Keratinocyte (primary cell): ENCODE data around the gene HELT. TPM values are rescaled to one million over a fixed set of nuclear protein-coding genes. Genes with fewer than 3 reads are reported as not detected.
"Not testable (repeated sequence)": the region's sequence is repeated elsewhere in the genome, so short reads cannot be mapped to it uniquely, and the experiment has no call there.

Experiments used
- DNase-seq: peaks from one replicate; pipeline ENCODE4 v3.0.0-alpha.2; 2011; ENCODE audit warnings: low read depth, missing footprints, low spot score
- FAIRE-seq: peaks from 2 replicates; lab custom pipeline; 2011; peaks lifted over from hg19 to GRCh38; lab: Jason Lieb, UNC
- H2AFZ ChIP-seq: 2 replicates; pipeline ENCODE4 v1.6.0; 2012; ENCODE audit warnings: low read length, control low read depth, inconsistent platforms; ENCODE audit not compliant: control insufficient read depth
- H3K27ac ChIP-seq: 2 replicates; pipeline ENCODE4 v1.5.1; 2011; ENCODE audit warnings: low read length; ENCODE audit not compliant: control insufficient read depth, insufficient read depth
- H3K27me3 ChIP-seq: 3 replicates; pipeline ENCODE4 v1.6.0; 2011; ENCODE audit warnings: low read length; ENCODE audit not compliant: control insufficient read depth, insufficient read depth; ENCODE audit errors: extremely low read depth
- H3K36me3 ChIP-seq, 2 experiments: 2 replicates in 1 of 2; 3 replicates in 1 of 2; pipeline ENCODE4 v1.5.1; 2011; ENCODE audit warnings: low read length in 2 of 2, mild to moderate bottlenecking in 1 of 2; ENCODE audit not compliant: control insufficient read depth in 2 of 2, insufficient read depth in 2 of 2; ENCODE audit errors: extremely low read depth in 1 of 2
- H3K4me1 ChIP-seq: 3 replicates; pipeline ENCODE4 v1.5.1; 2011; ENCODE audit warnings: low read length; ENCODE audit not compliant: control insufficient read depth, insufficient read depth; ENCODE audit errors: extremely low read depth
- H3K4me2 ChIP-seq: 3 replicates; pipeline ENCODE4 v1.6.0; 2011; ENCODE audit warnings: low read depth, low read length; ENCODE audit not compliant: control insufficient read depth, insufficient read depth; ENCODE audit errors: extremely low read depth
- H3K4me3 ChIP-seq, 3 experiments: fragments of 200-600 bp in 1 of 3; sonication (generic) in 1 of 3; 2 replicates in 2 of 3; 3 replicates in 1 of 3; pipeline ENCODE4 v1.5.1; 2011 to 2016; ENCODE audit warnings: low read length in 3 of 3, mild to moderate bottlenecking in 3 of 3, control low read depth in 2 of 3, inconsistent platforms in 1 of 3, low read depth in 1 of 3, mixed read lengths in 1 of 3, mixed run types in 1 of 3, moderate library complexity in 1 of 3; ENCODE audit not compliant: control insufficient read depth in 2 of 3, insufficient read depth in 2 of 3; ENCODE audit errors: extremely low read depth in 1 of 3
- H3K79me2 ChIP-seq: 2 replicates; pipeline ENCODE4 v1.6.0; 2012; ENCODE audit warnings: low read length; ENCODE audit not compliant: control insufficient read depth, insufficient read depth
- H3K9ac ChIP-seq: 3 replicates; pipeline ENCODE4 v1.6.0; 2011; ENCODE audit warnings: low read length; ENCODE audit not compliant: control insufficient read depth, insufficient read depth; ENCODE audit errors: extremely low read depth
- H3K9me1 ChIP-seq: 3 replicates; pipeline ENCODE4 v1.6.0; 2011; ENCODE audit warnings: low read length; ENCODE audit not compliant: control insufficient read depth, insufficient read depth; ENCODE audit errors: extremely low read depth
- H3K9me3 ChIP-seq: 2 replicates; pipeline ENCODE4 v1.5.1; 2012; ENCODE audit warnings: low read depth, low read length; ENCODE audit not compliant: control insufficient read depth
- H4K20me1 ChIP-seq: 3 replicates; pipeline ENCODE4 v1.6.0; 2011; ENCODE audit warnings: low read length; ENCODE audit not compliant: control insufficient read depth, insufficient read depth; ENCODE audit errors: extremely low read depth
- CTCF ChIP-seq, 3 experiments: IDR thresholded peaks in 1 of 3; conservative IDR thresholded peaks in 1 of 3; optimal IDR thresholded peaks in 1 of 3; 2 replicates in 2 of 3; 3 replicates in 1 of 3; pipeline versions ENCODE3 to v1.5.1; 2011; ENCODE audit warnings: low read length in 3 of 3, mild to moderate bottlenecking in 3 of 3, moderate library complexity in 2 of 3, control low read depth in 1 of 3, inconsistent platforms in 1 of 3; ENCODE audit not compliant: insufficient read depth in 2 of 3; ENCODE audit errors: extremely low read depth in 1 of 3
- EZH2 ChIP-seq: IDR thresholded peaks from one replicate; pipeline ENCODE4 v1.6.1; 2012; ENCODE audit warnings: inconsistent platforms, mild to moderate bottlenecking, low read length, moderate library complexity
- dilution Hi-C: fragments of 300-500 bp; cut with MboI; formaldehyde crosslinking; loops from one replicate; pipeline ENCODE4 v1.7.0; 2020; ENCODE audit warnings: low sequenced_read_pairs; ENCODE audit not compliant: extremely low pct_ligation_motif_present
- polyA plus RNA-seq, 5 experiments: library from polyadenylated mRNA; depleted of rRNA in 3 of 5; stranded (reverse) in 3 of 5; stranded (forward) in 1 of 5; unstranded in 1 of 5; fragments of >200 nt; gene quantifications; 1 replicate in 1 of 5; 2 replicates in 3 of 5; 3 replicates in 1 of 5; pipeline versions ENCODE4 v1.2.1 to v1.2.3, GENCODE V29; 2011 to 2012; ENCODE audit warnings: missing spikeins in 2 of 5, low read depth in 1 of 5, low replicate concordance in 1 of 5

Gene HELT
- polyA plus RNA-seq, 1 donor (not counting 4 experiments of a cell fraction or from before 2014, with no cell fraction given) = not detected

GRCh38 chr4:184988611-184989010, 29.7 kb upstream of the HELT start:
- no peak overlapping the region for H3K4me2 ChIP-seq
- no peak for FAIRE-seq
- H3K27ac ChIP-seq = no peak overlapping the region
- H3K9me3 ChIP-seq = no peaks in the 10 kb centered on the region
- H3K4me3 ChIP-seq = no peak overlapping the region
- TF ChIP-seq EZH2 (no peak), CTCF (optimal IDR thresholded peaks at IDR 0.05 in 1 of 3, IDR thresholded peaks at IDR 0.05 in 1 of 3, conservative IDR thresholded peaks at IDR 0.05 in 1 of 3; ENCODE audit: extremely low read depth in 1 of 3, insufficient read depth in 2 of 3, low read length in 3 of 3) (no peak)
- H3K9ac ChIP-seq = no peak overlapping the region
- H3K27me3 ChIP-seq = peaks cover 3% of the 10 kb centered on the region
- H2AFZ ChIP-seq = no peak overlapping the region
- no peaks in the 10 kb centered on the region for H3K9me1 ChIP-seq
- H4K20me1 ChIP-seq = no peaks in the 10 kb centered on the region
- H3K4me1 ChIP-seq = no peaks in the 10 kb centered on the region
- dilution Hi-C loops = no loop called here
- H3K36me3 ChIP-seq = no peaks in the 10 kb centered on the region
- H3K79me2 ChIP-seq = no peaks in the 10 kb centered on the region
- DNase-seq = no peak

GRCh38 chr4:184989283-184989682, 29.0 kb upstream of the HELT start:
- H3K4me3 ChIP-seq, H2AFZ ChIP-seq, DNase-seq, H3K79me2 ChIP-seq, H3K27me3 ChIP-seq, dilution Hi-C loops, H3K4me2 ChIP-seq, H3K9me3 ChIP-seq, H3K4me1 ChIP-seq, H3K36me3 ChIP-seq, FAIRE-seq, H3K9me1 ChIP-seq, H3K9ac ChIP-seq, H4K20me1 ChIP-seq, H3K27ac ChIP-seq: not testable (repeated sequence)

- H3K4me3 ChIP-seq, H3K36me3 ChIP-seq, H3K9ac ChIP-seq, H4K20me1 ChIP-seq, H3K27me3 ChIP-seq, H3K4me1 ChIP-seq, H2AFZ ChIP-seq, H3K9me3 ChIP-seq, H3K9me1 ChIP-seq, H3K27ac ChIP-seq, DNase-seq, FAIRE-seq, H3K4me2 ChIP-seq, dilution Hi-C loops, H3K79me2 ChIP-seq: not testable (repeated sequence)
Measured at GRCh38 chr4:184990131-184990530, 28.2 kb upstream of the HELT start.
